DMS53 treated with DMSO at 0.1 percent for 48 hours (cell line): ENCODE data around the gene ACSL1.

Experiments
- DNase-seq: peaks from one replicate; lab custom pipeline; 2025; ENCODE audit not compliant: unreplicated experiment; lab: John Stamatoyannopoulos, UW

ACSL1 gene

GRCh38 chr4:184814686-184815045 is 11.1 kb downstream of the ACSL1 start:
- DNase-seq = no peak

GRCh38 chr4:184812651-184813181 is 13.1 kb downstream of the ACSL1 start:
- DNase-seq = no peak

GRCh38 chr4:184812199-184812542 is 13.6 kb downstream of the ACSL1 start:
- no peak for DNase-seq

GRCh38 chr4:184811526-184812198 is 14.1 kb downstream of the ACSL1 start:
- DNase-seq = no peak

- DNase-seq = no peak
Observed at GRCh38 chr4:184810720-184811119, 15.0 kb downstream of the ACSL1 start.

GRCh38 chr4:184808713-184809050 is 17.1 kb downstream of the ACSL1 start:
- no peak for DNase-seq

- DNase-seq = no peak
Observed at GRCh38 chr4:184807797-184808712, 17.7 kb downstream of the ACSL1 start.

- no peak for DNase-seq
Observed at GRCh38 chr4:184807256-184807655, 18.5 kb downstream of the ACSL1 start.

- DNase-seq = no peak
Observed at GRCh38 chr4:184806711-184807110, 19.1 kb downstream of the ACSL1 start.

- no peak for DNase-seq
Observed at GRCh38 chr4:184806229-184806550, 19.6 kb downstream of the ACSL1 start.

- DNase-seq = no peak
Observed at GRCh38 chr4:184805462-184806228, 20.1 kb downstream of the ACSL1 start.

GRCh38 chr4:184804621-184805020 is 21.1 kb downstream of the ACSL1 start:
- DNase-seq = no peak

GRCh38 chr4:184803874-184804273 is 21.9 kb downstream of the ACSL1 start:
- no peak for DNase-seq

- no peak for DNase-seq
Observed at GRCh38 chr4:184803133-184803532, 22.6 kb downstream of the ACSL1 start.

- DNase-seq = no peak
Observed at GRCh38 chr4:184802697-184803015, 23.1 kb downstream of the ACSL1 start.

- DNase-seq = no peak
Observed at GRCh38 chr4:184801781-184802696, 23.7 kb downstream of the ACSL1 start.

GRCh38 chr4:184798504-184798903 is 27.3 kb downstream of the ACSL1 start:
- DNase-seq = no peak

GRCh38 chr4:184796906-184797305 is 28.9 kb downstream of the ACSL1 start:
- DNase-seq = no peak

- no peak for DNase-seq
Observed at GRCh38 chr4:184795214-184795844, 30.4 kb downstream of the ACSL1 start.

- DNase-seq = no peak
Observed at GRCh38 chr4:184794470-184794869, 31.3 kb downstream of the ACSL1 start.
